H1 (cell line): ENCODE results near the gene SH3BGRL.

ENCODE experiments used
- ATF3 ChIP-seq: IDR thresholded peaks from 2 replicates; pipeline ENCODE4 v1.6.1; 2011; ENCODE audit warnings: low read depth, mild to moderate bottlenecking, low read length; ENCODE audit not compliant: insufficient read depth
- BRCA1 ChIP-seq: IDR thresholded peaks from 2 replicates; pipeline ENCODE4 v1.6.1; 2012; ENCODE audit warnings: low read depth, low read length, improper control_type of control experiment
- CTCF ChIP-seq, 3 experiments: IDR thresholded peaks; 1 replicate in 2 of 3; 2 replicates in 1 of 3; pipeline versions ENCODE4 v1.5.1 to v1.6.1; 2011; ENCODE audit warnings: low read length in 3 of 3, mild to moderate bottlenecking in 3 of 3, inconsistent platforms in 2 of 3, low read depth in 1 of 3, moderate library complexity in 1 of 3; ENCODE audit not compliant: insufficient read depth in 1 of 3; ENCODE audit errors: control extremely low read depth in 1 of 3
- EP300 ChIP-seq, 2 experiments: IDR thresholded peaks; 1 replicate in 1 of 2; 2 replicates in 1 of 2; pipeline ENCODE4 v1.6.1; 2011 to 2012; ENCODE audit warnings: low read depth in 2 of 2, low read length in 2 of 2, mild to moderate bottlenecking in 2 of 2, borderline replicate concordance in 1 of 2, inconsistent platforms in 1 of 2, moderate library complexity in 1 of 2
- GABPA ChIP-seq: IDR thresholded peaks from 2 replicates; pipeline ENCODE4 v1.6.1; 2011; ENCODE audit warnings: mild to moderate bottlenecking, low read length, moderate library complexity, borderline replicate concordance; ENCODE audit not compliant: insufficient read depth
- MAX ChIP-seq: IDR thresholded peaks from 2 replicates; pipeline ENCODE4 v1.6.1; 2012; ENCODE audit warnings: inconsistent platforms
- POLR2A ChIP-seq, 2 experiments: IDR thresholded peaks; 1 replicate in 1 of 2; 2 replicates in 1 of 2; pipeline ENCODE4 v1.6.1; 2011; ENCODE audit warnings: low read depth in 2 of 2, low read length in 2 of 2, mild to moderate bottlenecking in 2 of 2; ENCODE audit errors: control extremely low read depth in 1 of 2
- POLR2AphosphoS5 ChIP-seq: IDR thresholded peaks from 2 replicates; pipeline ENCODE4 v1.6.1; 2011; ENCODE audit warnings: low read depth, low read length
- RAD21 ChIP-seq, 2 experiments: IDR thresholded peaks in 1 of 2; conservative IDR thresholded peaks in 1 of 2; 2 replicates each; pipeline ENCODE4 v1.6.1; 2011; ENCODE audit warnings: low read depth in 2 of 2, low read length in 2 of 2, improper control_type of control experiment in 1 of 2, inconsistent platforms in 1 of 2, mild to moderate bottlenecking in 1 of 2, moderate library complexity in 1 of 2

GRCh38 chrX:81229901-81230300 lies 28.0 kb downstream of the SH3BGRL start:
- TF ChIP-seq POLR2A (IDR thresholded peaks at IDR 0.05; ENCODE audit: control extremely low read depth in 1 of 2, low read depth in 2 of 2, low read length in 2 of 2) = no peak
- no peak for TF ChIP-seq BRCA1
- TF ChIP-seq CTCF (IDR thresholded peaks at IDR 0.05; ENCODE audit: control extremely low read depth in 1 of 3, insufficient read depth in 1 of 3, low read depth in 1 of 3, low read length in 3 of 3) = no peak
- no peak for TF ChIP-seq POLR2AphosphoS5
- TF ChIP-seq MAX = no peak
- TF ChIP-seq EP300 (IDR thresholded peaks at IDR 0.05; ENCODE audit: borderline replicate concordance in 1 of 2, low read depth in 2 of 2, low read length in 2 of 2) = no peak
- no peak for TF ChIP-seq GABPA
- TF ChIP-seq ATF3 = no peak
- no peak for TF ChIP-seq RAD21 (IDR thresholded peaks at IDR 0.05 in 1 of 2, conservative IDR thresholded peaks at IDR 0.05 in 1 of 2; ENCODE audit: low read depth in 2 of 2, low read length in 2 of 2)
